GM18526 (cell line): Measurements from ENCODE around the gene STK31.

Experiments
- POLR2A ChIP-seq: IDR thresholded peaks from 3 replicates; pipeline ENCODE4 v1.6.1; 2011; ENCODE audit not compliant: insufficient read length; ENCODE audit errors: extremely low read depth

The STK31 gene

DNA sequence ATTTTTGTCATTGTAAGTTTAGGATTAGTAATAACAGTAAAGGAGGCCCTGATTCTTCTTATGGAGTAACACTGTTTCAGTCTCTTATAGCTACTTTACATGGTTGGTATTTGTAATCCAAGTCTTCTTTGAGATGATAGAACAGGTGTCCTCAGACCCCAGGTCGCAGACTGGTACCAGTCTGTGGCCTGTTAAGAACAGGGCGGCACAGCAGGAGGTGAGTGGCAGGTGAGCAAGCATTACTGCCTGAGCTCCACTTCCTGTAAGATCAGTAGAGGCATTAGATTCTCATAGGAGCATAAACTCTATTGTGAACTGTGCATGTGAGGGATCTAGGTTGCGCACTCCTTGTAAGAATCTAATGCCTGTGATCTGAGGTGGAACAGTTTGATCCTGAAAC is 77.3 kb downstream of the STK31 start:
- TF ChIP-seq POLR2A, result no peak

- TF ChIP-seq POLR2A, result no peak
Observed at GRCh38 chr7:23788843-23789242, 78.8 kb downstream of the STK31 start.

DNA sequence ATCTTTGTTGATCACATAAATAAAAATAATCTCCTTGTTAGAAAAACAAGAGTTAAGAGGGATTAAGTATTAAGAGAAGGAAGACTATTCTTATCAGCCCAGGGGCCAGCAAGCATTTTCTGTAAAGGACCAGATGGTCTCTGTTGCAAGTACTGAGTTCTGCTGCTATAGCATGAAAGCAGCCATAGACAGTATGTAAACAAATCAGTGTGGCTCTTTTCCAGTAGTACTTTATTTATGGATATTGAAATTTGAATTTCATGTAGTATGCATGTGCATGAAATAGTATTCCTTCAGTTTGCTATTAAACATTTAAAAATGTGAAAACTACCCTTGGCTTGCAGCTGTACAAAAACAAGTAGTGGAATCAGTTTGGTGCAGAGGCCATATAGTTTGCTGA is 81.7 kb downstream of the STK31 start:
- no peak for TF ChIP-seq POLR2A

DNA sequence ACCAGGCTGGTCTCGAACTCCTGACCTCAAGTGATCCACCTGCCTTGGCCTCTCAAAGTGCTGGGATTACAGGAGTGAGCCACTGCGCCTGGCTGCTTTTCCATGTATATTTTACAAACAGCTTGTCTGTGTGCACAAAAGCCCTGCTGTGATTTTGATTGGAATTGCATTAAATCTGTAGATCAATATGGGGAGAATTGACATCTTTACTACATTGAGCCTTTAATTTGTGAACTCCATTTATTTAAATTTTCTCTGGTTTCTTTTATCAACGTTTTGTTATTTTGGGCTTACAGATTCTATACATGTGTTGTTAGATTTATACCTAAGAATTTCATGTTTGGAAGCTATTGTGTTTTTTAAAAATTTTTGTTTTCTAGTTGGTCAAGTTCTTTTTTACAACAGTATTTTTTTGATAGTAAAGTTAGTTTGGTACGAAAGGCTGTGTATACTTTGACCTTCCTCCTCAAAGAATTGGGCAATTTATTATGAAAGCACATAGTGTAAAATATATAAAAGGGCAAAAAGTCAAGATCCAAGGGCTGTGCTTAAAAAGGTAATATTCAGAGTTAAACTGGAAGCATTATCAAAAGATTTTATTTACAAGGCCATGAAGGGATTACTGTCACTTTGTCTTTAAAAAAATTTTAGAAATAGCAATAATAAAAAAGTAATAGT is 92.8 kb downstream of the STK31 start:
- no peak for TF ChIP-seq POLR2A

- no peak for TF ChIP-seq POLR2A
Observed at GRCh38 chr7:23804707-23805106, 94.7 kb downstream of the STK31 start.

GRCh38 chr7:23808421-23808820 is 98.4 kb downstream of the STK31 start:
- no peak for TF ChIP-seq POLR2A

DNA sequence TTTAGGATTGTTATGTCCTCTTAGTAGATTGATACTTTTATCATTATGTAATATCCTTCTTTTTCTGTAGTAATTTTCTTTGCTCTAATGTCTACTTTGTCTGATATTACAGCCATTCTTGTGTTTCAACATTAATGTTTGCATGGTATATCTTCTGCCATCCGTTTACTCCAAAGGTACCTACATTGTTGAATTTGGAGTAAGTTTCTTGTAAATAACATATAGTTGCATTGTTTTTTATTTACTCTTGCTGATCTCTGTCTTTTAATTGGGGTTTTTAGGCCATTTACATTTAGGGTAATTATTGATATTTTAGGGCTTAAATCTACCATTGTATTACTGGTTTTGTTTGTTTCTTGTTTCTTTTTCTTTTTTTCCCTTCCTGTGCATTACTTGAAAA is 100.1 kb downstream of the STK31 start:
- no peak for TF ChIP-seq POLR2A

DNA sequence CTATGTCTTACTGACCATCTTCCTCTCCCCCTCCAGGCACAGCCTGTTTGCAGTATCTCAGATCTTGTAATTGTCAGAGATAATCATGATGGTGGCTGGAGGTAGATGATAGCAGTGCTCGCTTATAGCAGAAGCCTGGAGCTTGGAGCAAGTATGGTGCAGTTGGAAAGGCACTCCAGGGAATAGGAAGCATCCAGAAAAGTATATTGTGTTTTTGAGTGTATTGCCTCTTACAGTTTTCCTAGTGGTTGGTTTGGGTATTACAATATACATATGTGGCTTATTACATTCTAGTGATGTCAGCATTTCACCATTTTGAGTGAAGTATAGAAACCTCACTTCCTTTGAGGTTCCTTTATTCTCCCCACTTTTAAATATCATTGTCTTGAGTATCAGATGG is 101.5 kb downstream of the STK31 start:
- TF ChIP-seq POLR2A, result no peak

DNA sequence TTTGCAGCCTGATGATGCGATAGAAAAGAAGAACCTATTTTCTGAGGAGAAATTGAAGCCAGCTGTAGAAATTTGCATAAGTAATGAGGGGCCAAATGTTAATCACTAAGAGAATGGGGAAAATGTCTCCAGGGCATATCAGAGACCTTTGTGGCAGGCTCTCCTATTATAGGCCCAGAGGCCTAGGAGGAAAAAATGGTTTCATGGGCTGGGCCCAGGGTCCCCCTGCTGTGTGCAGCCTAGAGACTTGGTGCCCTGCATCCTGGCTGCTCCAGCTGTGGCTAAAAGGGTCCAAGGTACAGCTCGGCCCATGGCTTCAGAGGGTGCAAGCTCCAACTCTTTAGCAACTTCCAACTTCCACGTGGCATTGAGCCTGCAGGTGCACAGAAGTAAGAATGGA is 123.4 kb downstream of the STK31 start:
- no peak for TF ChIP-seq POLR2A

- no peak for TF ChIP-seq POLR2A
Observed at GRCh38 chr7:23852135-23852534, 142.1 kb downstream of the STK31 start.

GRCh38 chr7:23852988-23853387 is 143.0 kb downstream of the STK31 start:
- TF ChIP-seq POLR2A, result no peak

- no peak for TF ChIP-seq POLR2A
Observed at GRCh38 chr7:23863209-23863787, 153.3 kb downstream of the STK31 start.

GRCh38 chr7:23864973-23865372 is 155.0 kb downstream of the STK31 start:
- TF ChIP-seq POLR2A, result no peak

DNA sequence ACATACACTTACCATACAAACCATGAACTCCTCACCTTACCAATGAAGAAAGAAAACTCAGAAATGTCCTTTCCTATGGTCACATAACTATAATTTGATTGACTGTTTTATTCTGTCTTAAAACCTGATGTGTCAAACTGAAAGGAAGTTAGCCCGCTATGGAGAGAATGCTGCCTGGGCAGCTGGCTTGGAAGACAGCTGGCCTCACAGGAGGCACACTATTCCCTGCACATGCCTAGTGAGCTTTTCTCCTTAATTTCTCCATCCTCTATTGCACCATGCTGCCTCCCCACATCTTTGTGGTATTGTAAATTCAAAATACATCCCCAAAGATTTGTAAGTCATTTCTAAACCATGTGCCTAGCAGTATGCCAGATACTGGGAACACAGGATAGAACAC is 163.3 kb downstream of the STK31 start:
- TF ChIP-seq POLR2A, result no peak
